IMR-90 (cell line): Measurements from ENCODE around the gene TMED10. TPM values are rescaled to one million over a fixed set of nuclear protein-coding genes. Genes with fewer than 3 reads are reported as not detected.

ENCODE experiments used
- ATAC-seq: fragments of 200-7000 bp; cut with Tn5 transposase; 2 replicates; pipeline ENCODE4 v1.9.1; 2020; ENCODE audit warnings: low read depth, mild to moderate bottlenecking, moderate library complexity
- BruUV-seq: library from RNA; stranded (reverse); fragments of 400-500 nt; replicated peaks from 2 replicates; lab custom pipeline; 2021; lab: Mats Ljungman, UMichigan
- CTCF ChIA-PET: fragments of 300-600 bp; formaldehyde crosslinking; extraction: SDS; loops from one replicate; lab custom pipeline; 2021; ENCODE audit warnings: antibody characterized with exemption; lab: Yijun Ruan, JAX
- POLR2A ChIA-PET: fragments of 300-600 bp; sonication (Branson Sonifier 250); formaldehyde crosslinking; loops from one replicate; lab custom pipeline; 2022; ENCODE audit warnings: antibody characterized with exemption; ENCODE audit not compliant: unreplicated experiment; lab: Charles Lee
- DNase-seq: peaks from one replicate; pipeline ENCODE4 v3.0.0; 2013
- H2AFZ ChIP-seq: replicated peaks from 2 replicates; pipeline ENCODE3; 2013; ENCODE audit warnings: low read length, mild to moderate bottlenecking; ENCODE audit not compliant: poor library complexity
- H2AK5ac ChIP-seq: 2 replicates; pipeline ENCODE4 v1.6.1; 2013; ENCODE audit warnings: low read depth, low read length, inconsistent platforms
- H2AK9ac ChIP-seq: replicated peaks from 2 replicates; pipeline ENCODE3; 2013; ENCODE audit warnings: mild to moderate bottlenecking, low read depth, low read length, moderate library complexity; ENCODE audit not compliant: poor library complexity
- H2BK120ac ChIP-seq: 2 replicates; pipeline ENCODE4 v1.6.1; 2013; ENCODE audit warnings: low read depth, low read length, inconsistent platforms
- H2BK15ac ChIP-seq: 3 replicates; pipeline ENCODE4 v1.6.1; 2013; ENCODE audit warnings: low read depth, low read length, inconsistent platforms
- H2BK20ac ChIP-seq: 2 replicates; pipeline ENCODE4 v1.6.1; 2013; ENCODE audit warnings: low read depth, mild to moderate bottlenecking, inconsistent platforms, low read length, moderate library complexity
- H2BK5ac ChIP-seq: 2 replicates; pipeline ENCODE4 v1.6.1; 2013; ENCODE audit warnings: mild to moderate bottlenecking, low read depth, low read length, inconsistent platforms; ENCODE audit not compliant: poor library complexity, severe bottlenecking
- H3K14ac ChIP-seq: replicated peaks from 2 replicates; pipeline ENCODE4 v1.6.1; 2013; ENCODE audit warnings: low read depth, low read length, inconsistent platforms
- H3K18ac ChIP-seq: 2 replicates; pipeline ENCODE4 v1.6.1; 2013; ENCODE audit warnings: low read depth, low read length, control low read depth
- H3K23ac ChIP-seq: 2 replicates; pipeline ENCODE4 v1.6.1; 2013; ENCODE audit warnings: low read depth, low read length, inconsistent platforms
- H3K27ac ChIP-seq: 2 replicates; pipeline ENCODE4 v1.5.1; 2013; ENCODE audit warnings: mild to moderate bottlenecking, control low read depth, low read length; ENCODE audit not compliant: insufficient read depth
- H3K27me3 ChIP-seq: 2 replicates; pipeline ENCODE4 v1.6.1; 2013; ENCODE audit warnings: low read length; ENCODE audit not compliant: control insufficient read depth, insufficient read depth
- H3K36me3 ChIP-seq: 2 replicates; pipeline ENCODE4 v1.6.1; 2013; ENCODE audit warnings: low read length, mixed read lengths; ENCODE audit not compliant: control insufficient read depth, insufficient read depth
- H3K4ac ChIP-seq: 2 replicates; pipeline ENCODE4 v1.6.1; 2013; ENCODE audit warnings: low read depth, low read length, inconsistent platforms
- H3K4me1 ChIP-seq: 2 replicates; pipeline ENCODE4 v1.6.1; 2013; ENCODE audit warnings: low read length, mixed read lengths; ENCODE audit not compliant: control insufficient read depth, insufficient read depth
- H3K4me2 ChIP-seq: 2 replicates; pipeline ENCODE4 v1.6.1; 2013; ENCODE audit warnings: low read depth, mild to moderate bottlenecking, control low read depth, low read length, moderate library complexity
- H3K4me3 ChIP-seq: 2 replicates; pipeline ENCODE4 v1.5.1; 2013; ENCODE audit warnings: low read depth, mild to moderate bottlenecking, control low read depth, low read length, moderate library complexity; ENCODE audit not compliant: insufficient read depth
- H3K56ac ChIP-seq: 2 replicates; pipeline ENCODE4 v1.6.1; 2013; ENCODE audit warnings: low read length, inconsistent platforms; ENCODE audit not compliant: insufficient read depth; ENCODE audit errors: extremely low read depth
- H3K79me1 ChIP-seq, 2 experiments: 2 replicates each; pipeline ENCODE4 v1.6.1; 2013; ENCODE audit warnings: low read length in 2 of 2, inconsistent platforms in 1 of 2, low read depth in 1 of 2
- H3K9ac ChIP-seq: 2 replicates; pipeline ENCODE4 v1.6.1; 2013; ENCODE audit warnings: low read depth, low read length, control low read depth
- H3K9me1 ChIP-seq: 2 replicates; pipeline ENCODE4 v1.6.1; 2013; ENCODE audit warnings: low read length, inconsistent platforms; ENCODE audit not compliant: insufficient read depth
- H3K9me3 ChIP-seq: 2 replicates; pipeline ENCODE4 v1.6.1; 2013; ENCODE audit warnings: low read length; ENCODE audit not compliant: control insufficient read depth, insufficient read depth
- H4K20me1 ChIP-seq: 2 replicates; pipeline ENCODE4 v1.6.1; 2013; ENCODE audit warnings: low read length, inconsistent platforms; ENCODE audit not compliant: insufficient read depth
- H4K5ac ChIP-seq: 2 replicates; pipeline ENCODE4 v1.6.1; 2013; ENCODE audit warnings: mild to moderate bottlenecking, low read depth, low read length, control low read depth
- H4K8ac ChIP-seq, 2 experiments: 2 replicates each; pipeline ENCODE4 v1.6.1; 2013; ENCODE audit warnings: low read depth in 2 of 2, low read length in 2 of 2, control low read depth in 1 of 2, inconsistent platforms in 1 of 2
- H4K91ac ChIP-seq: 2 replicates; pipeline ENCODE4 v1.6.1; 2013; ENCODE audit warnings: low read depth, low read length, inconsistent platforms; ENCODE audit not compliant: insufficient read depth
- CEBPB ChIP-seq: IDR thresholded peaks from 2 replicates; pipeline ENCODE4 v1.6.1; 2012; ENCODE audit warnings: low read depth, low read length, improper control_type of control experiment
- POLR2A ChIP-seq: IDR thresholded peaks from 2 replicates; pipeline ENCODE4 v1.6.1; 2012; ENCODE audit warnings: mild to moderate bottlenecking, low read depth, low read length
- SMC3 ChIP-seq: fragments of 150-350 bp; IDR thresholded peaks from 2 replicates; pipeline ENCODE4 v1.6.1; 2016; ENCODE audit warnings: low read depth, mild to moderate bottlenecking, antibody characterized with exemption, low read length, moderate library complexity
- WGBS, 2 experiments: methylation state at CpG; one replicate each; pipeline versions ENCODE4 v1.1.5 to v1.1.7; 2013; ENCODE audit warnings: missing lambda C conversion rate in 2 of 2; ENCODE audit not compliant: insufficient read length in 1 of 2; ENCODE audit errors: extremely low coverage in 2 of 2; 5-methylcytosine and 5-hydroxymethylcytosine counted together
- dilution Hi-C: fragments of 300-500 bp; cut with HindIII; formaldehyde crosslinking; loops from one replicate; pipeline ENCODE4 v1.14.3; 2018; ENCODE audit warnings: low sequenced_read_pairs; ENCODE audit not compliant: unreplicated experiment
- in situ Hi-C: fragments of 300-500 bp; cut with MboI; formaldehyde crosslinking; loops from 3 replicates; pipeline ENCODE4 v1.14.3; 2019; ENCODE audit warnings: low sequenced_read_pairs, inconsistent platforms, mixed read lengths
- intact Hi-C: fragments of 100-400 bp; cut with micrococcal nuclease; formaldehyde crosslinking; loops from 2 replicates; pipeline ENCODE4 v1.10.0; 2022
- polyA plus RNA-seq, 3 experiments: library from polyadenylated mRNA; depleted of rRNA; stranded (reverse); fragments of >200 nt; gene quantifications; 2 replicates each; pipeline ENCODE4 v1.2.3, GENCODE V29; 2012; ENCODE audit warnings: low replicate concordance in 1 of 3
- total RNA-seq: library from RNA; depleted of rRNA; stranded (reverse); fragments of >200 nt; gene quantifications from 2 replicates; pipeline ENCODE4 v1.2.3, GENCODE V29; 2012

TMED10 gene
- total and polyA plus RNA-seq, 2 of the 4 experiments (the other 2 are of a cell fraction), result 254 to 441 TPM

- dilution Hi-C loops, result no loop called here
- no peak overlapping the region for H3K14ac ChIP-seq
- no peaks in the 10 kb centered on the region for H4K20me1 ChIP-seq
- no peak overlapping the region for H2AK5ac ChIP-seq
- H3K27ac ChIP-seq, result no peak overlapping the region
- H3K4me2 ChIP-seq, result no peak overlapping the region
- H2AK9ac ChIP-seq, result no peak overlapping the region
- TF ChIP-seq CEBPB, result peak; percentile 37
- TF ChIP-seq POLR2A, result no peak
- no peak for TF ChIP-seq SMC3
- H3K56ac ChIP-seq, result no peak overlapping the region
- H2BK15ac ChIP-seq, result no peak overlapping the region
- no peaks in the 10 kb centered on the region for H3K27me3 ChIP-seq
- no peak overlapping the region for H2AFZ ChIP-seq
- no peak overlapping the region for H2BK120ac ChIP-seq
- no peak overlapping the region for H3K18ac ChIP-seq
- no peak for DNase-seq
- peaks cover 11% of the 10 kb centered on the region for H3K4me1 ChIP-seq
- no peak overlapping the region for H4K8ac ChIP-seq
- no peak overlapping the region for H2BK20ac ChIP-seq
- no CpG with 5 or more reads among the region's 6 CpGs for WGBS, 2 experiments
- H3K9me3 ChIP-seq, result no peaks in the 10 kb centered on the region
- no peaks in the 10 kb centered on the region; the same call in 1 of the 2 replicates for H3K9me1 ChIP-seq
- no peaks in the 10 kb centered on the region for H3K36me3 ChIP-seq
- BruUV-seq, result no TSS peak
- no peaks in the 10 kb centered on the region for H3K79me1 ChIP-seq
- no peak overlapping the region for H3K4me3 ChIP-seq
- no peak overlapping the region for H3K4ac ChIP-seq
- intact Hi-C loops, result no loop called here
- no peak overlapping the region for H2BK5ac ChIP-seq
- no peak overlapping the region for H4K5ac ChIP-seq
- H4K91ac ChIP-seq, result no peak overlapping the region
- no peak for ATAC-seq
- in situ Hi-C loops, result no loop called here
- ChIA-PET CTCF (no interaction called here), POLR2A (no interaction called here)
- H3K23ac ChIP-seq, result no peak overlapping the region
- H3K9ac ChIP-seq, result no peak overlapping the region
These were observed 24.7 kb upstream of the TMED10 start for GRCh38 chr14:75201087-75201486.
